IMR-90 (cell line): ENCODE measurements around the gene PLEKHG2. TPM values are rescaled to one million over a fixed set of nuclear protein-coding genes. Genes with fewer than 3 reads are reported as not detected.
A peak's percentile ranks its signal among the peaks of the same experiment; 100 is the strongest.

ENCODE experiments used
- ATAC-seq: fragments of 200-7000 bp; cut with Tn5 transposase; 2 replicates; pipeline ENCODE4 v1.9.1; 2020; ENCODE audit warnings: low read depth, mild to moderate bottlenecking, moderate library complexity
- BruUV-seq: library from RNA; stranded (reverse); fragments of 400-500 nt; replicated peaks from 2 replicates; lab custom pipeline; 2021; lab: Mats Ljungman, UMichigan
- CTCF ChIA-PET: fragments of 300-600 bp; formaldehyde crosslinking; extraction: SDS; loops from one replicate; lab custom pipeline; 2021; ENCODE audit warnings: antibody characterized with exemption; lab: Yijun Ruan, JAX
- POLR2A ChIA-PET: fragments of 300-600 bp; sonication (Branson Sonifier 250); formaldehyde crosslinking; loops from one replicate; lab custom pipeline; 2022; ENCODE audit warnings: antibody characterized with exemption; ENCODE audit not compliant: unreplicated experiment; lab: Charles Lee
- DNase-seq: peaks from one replicate; pipeline ENCODE4 v3.0.0; 2013
- H2AFZ ChIP-seq: replicated peaks from 2 replicates; pipeline ENCODE3; 2013; ENCODE audit warnings: low read length, mild to moderate bottlenecking; ENCODE audit not compliant: poor library complexity
- H2AK5ac ChIP-seq: 2 replicates; pipeline ENCODE4 v1.6.1; 2013; ENCODE audit warnings: low read depth, low read length, inconsistent platforms
- H2AK9ac ChIP-seq: replicated peaks from 2 replicates; pipeline ENCODE3; 2013; ENCODE audit warnings: mild to moderate bottlenecking, low read depth, low read length, moderate library complexity; ENCODE audit not compliant: poor library complexity
- H2BK120ac ChIP-seq: 2 replicates; pipeline ENCODE4 v1.6.1; 2013; ENCODE audit warnings: low read depth, low read length, inconsistent platforms
- H2BK15ac ChIP-seq: 3 replicates; pipeline ENCODE4 v1.6.1; 2013; ENCODE audit warnings: low read depth, low read length, inconsistent platforms
- H2BK20ac ChIP-seq: 2 replicates; pipeline ENCODE4 v1.6.1; 2013; ENCODE audit warnings: low read depth, mild to moderate bottlenecking, inconsistent platforms, low read length, moderate library complexity
- H2BK5ac ChIP-seq: 2 replicates; pipeline ENCODE4 v1.6.1; 2013; ENCODE audit warnings: mild to moderate bottlenecking, low read depth, low read length, inconsistent platforms; ENCODE audit not compliant: poor library complexity, severe bottlenecking
- H3K14ac ChIP-seq: replicated peaks from 2 replicates; pipeline ENCODE4 v1.6.1; 2013; ENCODE audit warnings: low read depth, low read length, inconsistent platforms
- H3K18ac ChIP-seq: 2 replicates; pipeline ENCODE4 v1.6.1; 2013; ENCODE audit warnings: low read depth, low read length, control low read depth
- H3K23ac ChIP-seq: 2 replicates; pipeline ENCODE4 v1.6.1; 2013; ENCODE audit warnings: low read depth, low read length, inconsistent platforms
- H3K27ac ChIP-seq: 2 replicates; pipeline ENCODE4 v1.5.1; 2013; ENCODE audit warnings: mild to moderate bottlenecking, control low read depth, low read length; ENCODE audit not compliant: insufficient read depth
- H3K27me3 ChIP-seq: 2 replicates; pipeline ENCODE4 v1.6.1; 2013; ENCODE audit warnings: low read length; ENCODE audit not compliant: control insufficient read depth, insufficient read depth
- H3K36me3 ChIP-seq: 2 replicates; pipeline ENCODE4 v1.6.1; 2013; ENCODE audit warnings: low read length, mixed read lengths; ENCODE audit not compliant: control insufficient read depth, insufficient read depth
- H3K4ac ChIP-seq: 2 replicates; pipeline ENCODE4 v1.6.1; 2013; ENCODE audit warnings: low read depth, low read length, inconsistent platforms
- H3K4me1 ChIP-seq: 2 replicates; pipeline ENCODE4 v1.6.1; 2013; ENCODE audit warnings: low read length, mixed read lengths; ENCODE audit not compliant: control insufficient read depth, insufficient read depth
- H3K4me2 ChIP-seq: 2 replicates; pipeline ENCODE4 v1.6.1; 2013; ENCODE audit warnings: low read depth, mild to moderate bottlenecking, control low read depth, low read length, moderate library complexity
- H3K4me3 ChIP-seq: 2 replicates; pipeline ENCODE4 v1.5.1; 2013; ENCODE audit warnings: low read depth, mild to moderate bottlenecking, control low read depth, low read length, moderate library complexity; ENCODE audit not compliant: insufficient read depth
- H3K56ac ChIP-seq: 2 replicates; pipeline ENCODE4 v1.6.1; 2013; ENCODE audit warnings: low read length, inconsistent platforms; ENCODE audit not compliant: insufficient read depth; ENCODE audit errors: extremely low read depth
- H3K79me1 ChIP-seq, 2 experiments: 2 replicates each; pipeline ENCODE4 v1.6.1; 2013; ENCODE audit warnings: low read length in 2 of 2, inconsistent platforms in 1 of 2, low read depth in 1 of 2
- H3K9ac ChIP-seq: 2 replicates; pipeline ENCODE4 v1.6.1; 2013; ENCODE audit warnings: low read depth, low read length, control low read depth
- H3K9me1 ChIP-seq: 2 replicates; pipeline ENCODE4 v1.6.1; 2013; ENCODE audit warnings: low read length, inconsistent platforms; ENCODE audit not compliant: insufficient read depth
- H3K9me3 ChIP-seq: 2 replicates; pipeline ENCODE4 v1.6.1; 2013; ENCODE audit warnings: low read length; ENCODE audit not compliant: control insufficient read depth, insufficient read depth
- H4K20me1 ChIP-seq: 2 replicates; pipeline ENCODE4 v1.6.1; 2013; ENCODE audit warnings: low read length, inconsistent platforms; ENCODE audit not compliant: insufficient read depth
- H4K5ac ChIP-seq: 2 replicates; pipeline ENCODE4 v1.6.1; 2013; ENCODE audit warnings: mild to moderate bottlenecking, low read depth, low read length, control low read depth
- H4K8ac ChIP-seq, 2 experiments: 2 replicates each; pipeline ENCODE4 v1.6.1; 2013; ENCODE audit warnings: low read depth in 2 of 2, low read length in 2 of 2, control low read depth in 1 of 2, inconsistent platforms in 1 of 2
- H4K91ac ChIP-seq: 2 replicates; pipeline ENCODE4 v1.6.1; 2013; ENCODE audit warnings: low read depth, low read length, inconsistent platforms; ENCODE audit not compliant: insufficient read depth
- CTCF ChIP-seq: conservative IDR thresholded peaks from 2 replicates; pipeline ENCODE4 v1.5.1; 2012; ENCODE audit warnings: mild to moderate bottlenecking, low read depth, low read length, improper control_type of control experiment
- MAFK ChIP-seq: IDR thresholded peaks from 2 replicates; pipeline ENCODE4 v1.6.1; 2012; ENCODE audit warnings: low read depth, low read length, improper control_type of control experiment
- SMC3 ChIP-seq: fragments of 150-350 bp; IDR thresholded peaks from 2 replicates; pipeline ENCODE4 v1.6.1; 2016; ENCODE audit warnings: low read depth, mild to moderate bottlenecking, antibody characterized with exemption, low read length, moderate library complexity
- WGBS, 2 experiments: methylation state at CpG; one replicate each; pipeline versions ENCODE4 v1.1.5 to v1.1.7; 2013; ENCODE audit warnings: missing lambda C conversion rate in 2 of 2; ENCODE audit not compliant: insufficient read length in 1 of 2; ENCODE audit errors: extremely low coverage in 2 of 2; 5-methylcytosine and 5-hydroxymethylcytosine counted together
- dilution Hi-C: fragments of 300-500 bp; cut with HindIII; formaldehyde crosslinking; loops from one replicate; pipeline ENCODE4 v1.14.3; 2018; ENCODE audit warnings: low sequenced_read_pairs; ENCODE audit not compliant: unreplicated experiment
- in situ Hi-C: fragments of 300-500 bp; cut with MboI; formaldehyde crosslinking; loops from 3 replicates; pipeline ENCODE4 v1.14.3; 2019; ENCODE audit warnings: low sequenced_read_pairs, inconsistent platforms, mixed read lengths
- intact Hi-C: fragments of 100-400 bp; cut with micrococcal nuclease; formaldehyde crosslinking; loops from 2 replicates; pipeline ENCODE4 v1.10.0; 2022
- polyA plus RNA-seq, 3 experiments: library from polyadenylated mRNA; depleted of rRNA; stranded (reverse); fragments of >200 nt; gene quantifications; 2 replicates each; pipeline ENCODE4 v1.2.3, GENCODE V29; 2012; ENCODE audit warnings: low replicate concordance in 1 of 3
- total RNA-seq: library from RNA; depleted of rRNA; stranded (reverse); fragments of >200 nt; gene quantifications from 2 replicates; pipeline ENCODE4 v1.2.3, GENCODE V29; 2012

Gene PLEKHG2
- total and polyA plus RNA-seq, 2 of the 4 experiments (the other 2 are of a cell fraction), result 6.5 to 28.3 TPM

- Histone ChIP-seq H3K18ac (no peak overlapping the region), H2AK9ac (peak overlapping the region; percentile 28), H2BK15ac (no peak overlapping the region), H3K36me3 (peaks cover 73% of the 10 kb centered on the region), H3K9me1 (0 out of 2 replicates have a peak, but pooled peaks cover 8% of the 10 kb centered on the region), H3K9me3 (no peaks in the 10 kb centered on the region), H3K56ac (no peak overlapping the region), H4K20me1 (peaks cover 15% of the 10 kb centered on the region), H2BK120ac (no peak overlapping the region), H3K4me1 (no peaks in the 10 kb centered on the region), H2BK20ac (no peak overlapping the region), H3K79me1 (peaks cover 3 to 69% of the 10 kb centered on the region in 2 experiments), H4K8ac (no peak overlapping the region), H3K27ac (no peak overlapping the region), H4K5ac (no peak overlapping the region), H3K23ac (no peak overlapping the region), H3K4me2 (no peak overlapping the region), H2BK5ac (no peak overlapping the region), H3K4ac (no peak overlapping the region), H3K27me3 (no peaks in the 10 kb centered on the region), H2AFZ (no peak overlapping the region), H3K4me3 (no peak overlapping the region), H3K9ac (no peak overlapping the region), H3K14ac (no peak overlapping the region), H2AK5ac (no peak overlapping the region), H4K91ac (no peak overlapping the region)
- BruUV-seq, result no TSS peak
- POLR2A ChIA-PET, result no interaction called here
- CTCF ChIA-PET, result interaction anchor here (1.3 kb wide), 1 partner anchor 24 kb away, joined by 3 read pairs; no protein-coding TSS in a partner anchor
- dilution Hi-C loops, result no loop called here
- in situ Hi-C loops, result no loop called here
- WGBS, 2 experiments, result 100% methylated on average over 2 of the region's 5 CpGs; no CpG with 5 or more reads in 1 of the 2 experiments
- intact Hi-C loops, result no loop called here
- TF ChIP-seq SMC3, result no peak
- peak; percentile 40; the same call in 1 of the 2 replicates for TF ChIP-seq MAFK
- TF ChIP-seq CTCF, result no peak
- ATAC-seq (no peak), DNase-seq (no peak)
These were observed 9.6 kb downstream of the PLEKHG2 start for GRCh38 chr19:39422020-39422419.
